Measurements from ENCODE around the gene RFX1. TPM values are rescaled to one million over a fixed set of nuclear protein-coding genes. Genes with fewer than 3 reads are reported as not detected.

The RFX1 gene
- total and polyA plus RNA-seq, 2 of the 13 experiments (the other 11 are each of a cell fraction or from before 2014, with no cell fraction given) = 1.1 to 1.3 TPM

DNA sequence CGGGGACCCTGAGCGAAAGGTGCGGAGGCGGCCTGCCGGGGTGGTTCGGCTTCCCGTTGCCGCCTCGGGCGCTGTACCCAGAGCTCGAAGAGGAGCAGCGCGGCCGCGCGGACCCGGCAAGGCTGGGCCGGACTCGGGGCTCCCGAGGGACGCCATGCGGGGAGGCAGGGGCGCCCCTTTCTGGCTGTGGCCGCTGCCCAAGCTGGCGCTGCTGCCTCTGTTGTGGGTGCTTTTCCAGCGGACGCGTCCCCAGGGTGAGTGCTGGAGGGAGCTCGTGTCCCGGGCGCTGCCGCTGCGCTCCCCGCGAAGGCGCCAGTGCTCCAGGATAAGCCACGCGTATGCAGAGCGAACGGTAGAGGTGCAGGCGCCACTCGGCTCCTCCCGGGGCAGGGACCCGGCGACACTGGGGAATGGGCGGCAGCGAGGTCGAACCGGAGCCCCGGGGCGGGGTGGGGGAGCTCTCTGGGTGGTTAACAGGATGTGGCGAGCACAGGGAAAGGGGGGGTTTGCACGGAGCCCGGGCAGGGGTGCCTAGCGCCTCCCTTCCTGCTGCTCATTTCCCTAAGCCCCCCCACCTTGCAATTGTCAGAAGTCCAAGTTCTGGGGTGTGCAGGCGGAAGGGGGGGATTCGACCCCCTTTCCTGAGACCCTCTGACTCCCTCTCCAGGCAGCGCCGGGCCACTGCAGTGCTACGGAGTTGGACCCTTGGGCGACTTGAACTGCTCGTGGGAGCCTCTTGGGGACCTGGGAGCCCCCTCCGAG is 25.8 kb upstream of the RFX1 start, which contains the start of gene IL27RA (continued):
- 0 out of 2 replicates have a peak, but pooled peaks have one; percentile 7 for TF ChIP-seq ZHX2 (IDR thresholded peaks at IDR 0.05; ENCODE audit: low read depth)
- peak; percentile 63; the same call in 1 of the 2 replicates for TF ChIP-seq ZHX2 (CRISPR knock-in tag; IDR thresholded peaks at IDR 0.05; ENCODE audit: borderline replicate concordance)
- TF ChIP-seq STAT5B (CRISPR knock-in tag; IDR thresholded peaks at IDR 0.05) = no peak
- TF ChIP-seq, protein P1, sequence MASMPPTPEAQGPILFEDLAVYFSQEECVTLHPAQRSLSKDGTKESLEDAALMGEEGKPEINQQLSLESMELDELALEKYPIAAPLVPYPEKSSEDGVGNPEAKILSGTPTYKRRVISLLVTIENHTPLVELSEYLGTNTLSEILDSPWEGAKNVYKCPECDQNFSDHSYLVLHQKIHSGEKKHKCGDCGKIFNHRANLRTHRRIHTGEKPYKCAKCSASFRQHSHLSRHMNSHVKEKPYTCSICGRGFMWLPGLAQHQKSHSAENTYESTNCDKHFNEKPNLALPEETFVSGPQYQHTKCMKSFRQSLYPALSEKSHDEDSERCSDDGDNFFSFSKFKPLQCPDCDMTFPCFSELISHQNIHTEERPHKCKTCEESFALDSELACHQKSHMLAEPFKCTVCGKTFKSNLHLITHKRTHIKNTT (CRISPR knock-in tag; IDR thresholded peaks at IDR 0.05) = no peak
- TF ChIP-seq, protein P2, sequence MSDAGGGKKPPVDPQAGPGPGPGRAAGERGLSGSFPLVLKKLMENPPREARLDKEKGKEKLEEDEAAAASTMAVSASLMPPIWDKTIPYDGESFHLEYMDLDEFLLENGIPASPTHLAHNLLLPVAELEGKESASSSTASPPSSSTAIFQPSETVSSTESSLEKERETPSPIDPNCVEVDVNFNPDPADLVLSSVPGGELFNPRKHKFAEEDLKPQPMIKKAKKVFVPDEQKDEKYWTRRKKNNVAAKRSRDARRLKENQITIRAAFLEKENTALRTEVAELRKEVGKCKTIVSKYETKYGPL (CRISPR knock-in tag; IDR thresholded peaks at IDR 0.05) = no peak
- 0 out of 2 replicates have a peak, but pooled peaks have one; percentile 34 for TF ChIP-seq PHF20 (CRISPR knock-in tag; IDR thresholded peaks at IDR 0.05)
- no peak for TF ChIP-seq ZNF639 (CRISPR knock-in tag; conservative IDR thresholded peaks at IDR 0.05)
- TF ChIP-seq HNF4A (CRISPR knock-in tag; IDR thresholded peaks at IDR 0.05) = peak; percentile 34; the same call in 1 of the 2 replicates
- no peak for TF ChIP-seq KLF13 (CRISPR knock-in tag; IDR thresholded peaks at IDR 0.05)
- 0 out of 2 replicates have a peak, but pooled peaks have one; percentile 49 for TF ChIP-seq ZBTB2 (CRISPR knock-in tag; IDR thresholded peaks at IDR 0.05; ENCODE audit: low read depth)
- TF ChIP-seq, protein P3, sequence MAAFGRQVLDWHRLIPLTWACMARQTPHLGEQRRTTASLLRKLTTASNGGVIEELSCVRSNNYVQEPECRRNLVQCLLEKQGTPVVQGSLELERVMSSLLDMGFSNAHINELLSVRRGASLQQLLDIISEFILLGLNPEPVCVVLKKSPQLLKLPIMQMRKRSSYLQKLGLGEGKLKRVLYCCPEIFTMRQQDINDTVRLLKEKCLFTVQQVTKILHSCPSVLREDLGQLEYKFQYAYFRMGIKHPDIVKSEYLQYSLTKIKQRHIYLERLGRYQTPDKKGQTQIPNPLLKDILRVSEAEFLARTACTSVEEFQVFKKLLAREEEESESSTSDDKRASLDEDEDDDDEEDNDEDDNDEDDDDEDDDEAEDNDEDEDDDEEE (CRISPR knock-in tag; IDR thresholded peaks at IDR 0.05) = no peak
- TF ChIP-seq ZNF530 (CRISPR knock-in tag; IDR thresholded peaks at IDR 0.05; ENCODE audit: low read depth) = no peak
- no peak for TF ChIP-seq ZNF510 (CRISPR knock-in tag; IDR thresholded peaks at IDR 0.05; ENCODE audit: low read depth)
- TF ChIP-seq TFDP2 (CRISPR knock-in tag; IDR thresholded peaks at IDR 0.05) = peak; percentile 65; the same call in 1 of the 2 replicates
- TF ChIP-seq KLF9 (CRISPR knock-in tag; IDR thresholded peaks at IDR 0.05; ENCODE audit: low read depth) = no peak
